ENCODE results near the gene GREB1L. TPM values are rescaled to one million over a fixed set of nuclear protein-coding genes. Genes with fewer than 3 reads are reported as not detected.

Gene GREB1L
- total and polyA plus RNA-seq, 2 donors (not counting 3 experiments of a cell fraction or from before 2014, with no cell fraction given): 0.22 to 0.41 TPM

- TF ChIP-seq EZH2 (IDR thresholded peaks at IDR 0.05; ENCODE audit: borderline replicate concordance, low read depth, low read length, severe bottlenecking): no peak
- TF ChIP-seq MAX (IDR thresholded peaks at IDR 0.05; ENCODE audit: insufficient read depth, insufficient read length): no peak
- no peak for TF ChIP-seq POLR2A (IDR thresholded peaks at IDR 0.05; ENCODE audit: low read depth, low read length)
- no peak for TF ChIP-seq MYC (IDR thresholded peaks at IDR 0.05; ENCODE audit: low read depth, low read length)
- TF ChIP-seq POLR2AphosphoS5 (IDR thresholded peaks at IDR 0.05; ENCODE audit: insufficient read depth, low read depth, low read length): no peak
- no peak for TF ChIP-seq CTCF (IDR thresholded peaks at IDR 0.05; ENCODE audit: extremely low read depth in 1 of 2, insufficient read depth in 1 of 2, low read depth in 1 of 2, low read length in 2 of 2)
- TF ChIP-seq GATA2 (IDR thresholded peaks at IDR 0.05; ENCODE audit: insufficient read depth, insufficient read length, low read depth, low read length): no peak
- no peak for TF ChIP-seq JUN (IDR thresholded peaks at IDR 0.05; ENCODE audit: borderline replicate concordance, insufficient read depth, insufficient read length, low read depth)
- no peak for TF ChIP-seq FOS (IDR thresholded peaks at IDR 0.05; ENCODE audit: borderline replicate concordance, insufficient read depth, low read length)
- Histone ChIP-seq H3K9me3 (replicated peaks; ENCODE audit: control insufficient read depth, insufficient read depth, low read length) (no peaks in the 10 kb centered on the region), H3K4me2 (ENCODE audit: insufficient read depth, low read length) (no peak overlapping the region), H3K9ac (replicated peaks; ENCODE audit: extremely low read depth, insufficient read depth, low read length) (no peak overlapping the region), H2AFZ (ENCODE audit: low read depth, low read length) (no peak overlapping the region), H4K20me1 (replicated peaks; ENCODE audit: control insufficient read depth, extremely low read depth, insufficient read depth, low read length) (no peaks in the 10 kb centered on the region), H3K4me1 (ENCODE audit: control insufficient read depth, extremely low read depth, insufficient read depth, low read length) (no peaks in the 10 kb centered on the region), H3K9me1 (replicated peaks; ENCODE audit: control insufficient read depth, extremely low read depth, insufficient read depth, low read length) (no peaks in the 10 kb centered on the region), H3K79me2 (ENCODE audit: control insufficient read depth, insufficient read depth, low read length) (no peaks in the 10 kb centered on the region), H3K27me3 (ENCODE audit: control insufficient read depth in 2 of 2, insufficient read depth in 2 of 2, low read length in 2 of 2) (no peaks in the 10 kb centered on the region), H3K27ac (ENCODE audit: insufficient read depth, low read depth, low read length) (no peak overlapping the region), H3K36me3 (ENCODE audit: control insufficient read depth in 2 of 2, extremely low read depth in 1 of 2, insufficient read depth in 2 of 2, low read length in 2 of 2) (no peaks in the 10 kb centered on the region), H3K4me3 (replicated peaks in 1 of 3; ENCODE audit: insufficient read depth in 1 of 3, low read depth in 1 of 3, low read length in 3 of 3) (no peak overlapping the region)
- no TSS peak for BruUV-seq (replicated peaks)
- dilution Hi-C loops (cut with MboI; ENCODE audit: extremely low pct_ligation_motif_present, low sequenced_read_pairs) (no loop called here), intact Hi-C loops (cut with micrococcal nuclease) (no loop called here)
- FAIRE-seq (no peak), DNase-seq (ENCODE audit: low read depth, low spot score) (no peak)
- POLR2A ChIA-PET: no interaction called here
- CTCF ChIA-PET: interaction anchor here (0.8 to 2.7 kb wide), 4 partner anchors 18 to 465 kb away, joined by 3 to 20 read pairs (median 6); partner anchors contain the start of gene ESCO1
These were observed 248.7 kb downstream of the GREB1L start for GRCh38 chr18:21490748-21491147.
